GM21737 (cell line): Measurements from ENCODE around the gene ARHGEF17.

Experiments used
- ATAC-seq: cut with Tn5 transposase; IDR thresholded peaks from one replicate; pipeline ENCODE4 v1.9.1; 2021; ENCODE audit warnings: mild to moderate bottlenecking, moderate library complexity; ENCODE audit not compliant: unreplicated experiment

The ARHGEF17 gene

GRCh38 chr11:73311394-73311869, 3.4 kb downstream of the ARHGEF17 start:
- no peak for ATAC-seq

GRCh38 chr11:73312036-73312435, 4.0 kb downstream of the ARHGEF17 start:
- ATAC-seq = no peak

- ATAC-seq = no peak
Measured at GRCh38 chr11:73312851-73313327, 4.8 kb downstream of the ARHGEF17 start.

GRCh38 chr11:73313652-73314051, 5.6 kb downstream of the ARHGEF17 start:
- no peak for ATAC-seq

GRCh38 chr11:73314117-73314961, 6.3 kb downstream of the ARHGEF17 start:
- ATAC-seq = no peak

GRCh38 chr11:73315293-73316020, 7.4 kb downstream of the ARHGEF17 start:
- ATAC-seq = no peak

DNA sequence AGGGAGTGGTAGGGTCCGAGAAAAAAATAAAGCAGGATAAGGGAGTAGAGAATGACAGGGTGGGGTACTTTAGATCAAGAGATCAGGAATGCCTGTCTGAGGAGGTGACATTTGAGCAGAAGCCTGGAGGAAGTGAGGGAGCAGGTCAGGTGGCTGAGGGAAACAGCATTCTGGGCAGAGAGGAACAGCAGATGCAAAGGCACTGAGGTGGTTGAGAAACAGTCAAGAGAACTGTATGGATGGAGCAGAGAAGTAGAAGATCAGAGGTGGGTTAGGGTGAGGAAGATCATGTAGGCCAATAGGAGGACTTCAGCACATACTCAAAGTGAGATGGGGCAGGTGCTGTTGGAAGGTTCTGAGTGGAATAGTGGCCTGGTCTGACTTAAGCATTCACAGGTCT, 8.3 kb downstream of the ARHGEF17 start:
- no peak for ATAC-seq

DNA sequence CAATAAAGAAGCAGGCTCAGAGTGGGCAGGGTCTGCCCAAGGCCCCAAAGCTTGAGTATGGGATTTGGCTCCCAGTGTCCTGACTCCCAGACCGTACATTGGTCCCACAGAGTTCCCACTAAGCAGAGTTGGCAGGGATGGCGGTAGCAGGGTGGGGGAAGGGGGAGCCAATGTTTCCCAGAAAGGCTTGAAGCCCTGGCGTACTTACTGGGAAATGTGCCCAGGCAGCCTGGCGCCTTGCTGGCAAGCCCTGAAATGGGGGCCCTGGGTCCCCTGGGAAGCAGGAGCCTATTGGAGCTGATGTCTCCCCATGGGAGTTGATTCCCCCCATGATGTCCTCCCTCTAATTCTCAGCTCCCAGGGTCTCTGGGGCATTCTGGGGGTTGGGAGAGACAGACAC, 9.3 kb downstream of the ARHGEF17 start:
- no peak for ATAC-seq

DNA sequence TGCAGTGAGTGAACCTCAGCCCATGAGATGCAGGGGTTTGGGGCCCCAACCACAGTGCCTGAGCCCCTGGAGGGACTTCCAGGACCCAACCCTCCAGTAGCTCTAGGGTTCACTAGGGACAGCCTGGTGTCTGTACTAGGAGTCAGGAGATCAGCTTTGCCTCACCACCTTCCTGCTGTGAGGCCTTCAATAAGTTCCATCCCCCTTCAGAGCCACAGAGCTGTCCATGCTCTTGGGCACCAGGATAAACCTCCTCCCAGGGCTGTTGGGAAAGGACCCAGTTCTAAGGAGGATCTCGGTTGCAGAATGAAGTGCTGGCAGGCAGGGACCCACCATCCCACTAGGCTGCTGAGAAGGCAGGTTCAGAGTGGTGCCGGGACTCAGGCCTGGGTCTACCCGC, 9.7 kb downstream of the ARHGEF17 start:
- no peak for ATAC-seq

DNA sequence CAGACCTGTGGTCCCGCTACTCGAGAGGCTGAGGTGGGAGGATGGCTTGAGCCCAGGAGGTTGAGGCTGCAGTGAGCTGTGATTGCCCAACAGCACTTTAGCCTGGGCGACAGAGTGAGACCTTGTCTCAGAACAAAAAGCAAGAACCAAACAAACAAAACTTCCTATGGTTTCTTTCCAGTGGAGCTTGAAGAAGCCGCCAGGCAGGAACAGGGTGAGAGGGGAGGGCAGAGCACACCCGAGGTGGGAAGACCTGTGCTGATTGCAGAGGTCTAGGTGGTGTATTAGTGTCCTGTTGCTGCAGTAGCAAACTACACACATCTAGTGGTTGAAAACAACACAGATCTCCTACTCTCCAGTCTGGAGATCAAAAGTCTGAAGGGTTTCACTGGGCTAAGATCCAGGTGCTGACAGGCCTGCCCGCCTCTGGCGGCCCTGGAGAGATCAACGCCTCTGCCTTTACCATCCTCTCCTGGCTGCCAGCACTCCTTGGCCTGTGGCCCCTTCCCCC, 10.5 kb downstream of the ARHGEF17 start:
- no peak for ATAC-seq

GRCh38 chr11:73320763-73321603, 12.9 kb downstream of the ARHGEF17 start:
- ATAC-seq = no peak

DNA sequence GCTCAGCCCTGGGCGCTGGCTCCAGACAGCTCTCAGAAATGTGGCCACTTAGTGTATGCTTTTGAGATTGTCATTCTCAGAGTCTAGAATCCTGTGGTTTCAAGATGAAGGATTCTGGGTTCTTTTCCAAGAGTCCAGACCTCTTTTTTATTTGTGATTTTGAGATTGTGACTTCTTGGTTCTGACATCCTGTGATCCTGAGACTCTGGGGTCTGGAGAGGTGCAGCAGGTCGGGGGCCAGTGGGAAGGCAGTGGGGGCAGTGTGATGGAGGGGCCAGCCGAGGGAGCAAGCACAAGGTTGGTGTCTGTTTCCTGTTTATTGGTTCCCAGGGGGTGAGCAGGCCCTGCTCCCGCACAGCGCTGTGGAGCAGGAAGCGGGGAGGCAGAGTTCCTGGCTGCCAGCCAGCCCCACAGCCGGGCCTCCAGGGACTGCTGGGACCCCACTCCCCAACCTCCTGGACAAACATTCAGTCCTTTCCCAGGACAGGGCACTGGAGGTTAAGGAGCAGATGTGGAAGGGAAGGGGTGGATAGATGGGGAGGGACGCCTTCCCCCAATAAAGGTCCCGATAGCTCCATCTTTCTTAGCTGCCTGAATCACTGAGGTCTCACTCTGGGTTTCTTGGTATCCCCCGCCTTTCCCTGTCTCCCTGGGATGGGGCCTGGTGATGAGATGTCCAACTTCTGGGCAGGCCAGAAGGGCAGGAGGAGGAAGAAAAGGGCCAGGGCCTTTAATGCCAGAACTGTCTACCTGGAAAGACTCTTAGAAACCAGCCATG, 13.7 kb downstream of the ARHGEF17 start:
- ATAC-seq = no peak

DNA sequence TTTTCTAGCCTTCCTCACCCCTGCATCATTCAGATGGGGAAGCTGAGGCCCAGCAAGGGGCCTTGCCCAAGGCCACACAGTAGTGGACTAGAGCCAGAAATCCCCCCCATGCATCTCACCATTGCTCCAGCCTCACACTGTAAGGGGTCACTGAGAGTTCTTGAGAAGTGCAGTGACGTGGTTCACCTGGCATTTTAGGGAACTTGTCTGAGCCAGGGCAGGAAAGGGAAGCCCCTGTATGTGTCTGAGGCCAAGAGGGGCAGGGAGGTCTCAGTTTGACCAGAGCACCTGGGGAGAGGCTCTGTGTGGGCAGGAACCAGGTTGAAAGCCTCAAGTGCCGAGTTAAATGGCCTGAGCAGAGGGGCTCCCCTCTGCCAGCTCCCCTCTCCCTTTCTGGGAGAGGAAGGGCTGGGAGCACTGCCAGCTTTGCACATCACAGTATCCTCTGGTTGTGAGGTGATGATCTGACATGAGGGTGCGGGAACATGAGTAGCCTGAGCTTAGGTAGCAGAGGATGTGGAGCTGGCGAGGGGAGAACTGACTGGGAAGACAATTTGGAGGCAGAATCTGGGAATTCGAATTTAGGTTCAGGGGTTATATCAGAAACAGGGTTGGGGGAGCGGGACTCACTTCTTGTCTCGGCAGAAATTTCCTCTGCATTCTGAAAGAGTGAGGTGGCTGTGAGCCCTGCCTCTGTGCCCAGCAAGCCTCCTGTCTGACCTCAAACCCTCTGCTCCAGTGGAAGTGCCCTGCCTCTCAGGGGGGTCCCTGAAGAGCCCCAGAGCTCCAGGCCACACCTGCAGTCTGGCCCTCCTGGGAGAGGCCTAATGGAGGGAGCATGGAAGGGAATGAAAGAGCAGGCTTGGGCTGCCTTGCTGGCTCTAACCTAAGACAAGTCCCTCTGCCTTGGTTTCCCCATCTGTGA, 14.6 kb downstream of the ARHGEF17 start:
- ATAC-seq = no peak

DNA sequence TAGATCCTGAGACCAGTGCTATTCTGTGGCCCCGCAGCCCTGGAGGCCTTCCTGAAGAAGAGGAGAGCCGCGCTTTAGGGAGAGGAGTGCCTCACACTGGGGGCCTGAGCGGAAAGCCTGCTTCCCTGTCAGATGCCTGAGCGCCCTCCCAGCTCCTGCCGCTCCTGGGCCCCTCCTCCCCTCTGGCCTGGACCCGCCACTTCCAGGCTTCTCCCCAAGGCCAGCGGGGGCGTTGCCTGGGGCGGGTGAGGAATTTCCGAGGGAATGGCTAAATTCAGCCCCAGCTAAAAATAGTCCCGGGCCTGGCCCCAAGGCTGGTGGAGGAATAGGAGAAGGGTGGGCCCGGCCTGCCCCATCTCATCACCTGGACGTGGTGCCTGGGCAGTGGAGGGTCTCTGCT, 15.4 kb downstream of the ARHGEF17 start:
- no peak for ATAC-seq

GRCh38 chr11:73324116-73324515, 16.0 kb downstream of the ARHGEF17 start:
- no peak for ATAC-seq

- no peak for ATAC-seq
Measured at GRCh38 chr11:73324665-73325035, 16.6 kb downstream of the ARHGEF17 start.

GRCh38 chr11:73325036-73325981, 17.2 kb downstream of the ARHGEF17 start:
- ATAC-seq = peak; percentile 49
